VCaP (cell line): ENCODE measurements around the gene MTSS2.

ENCODE experiments used
- H3K27ac ChIP-seq: fragments of 450-650 bp; 2 replicates; pipeline ENCODE4 v1.5.1; 2017
- TF ChIP-seq, protein P1 (sequence below): fragments of 450-650 bp; conservative IDR thresholded peaks from 2 replicates; pipeline ENCODE4 v1.5.1; 2017; ENCODE audit warnings: mild to moderate bottlenecking, moderate library complexity

Gene MTSS2

DNA sequence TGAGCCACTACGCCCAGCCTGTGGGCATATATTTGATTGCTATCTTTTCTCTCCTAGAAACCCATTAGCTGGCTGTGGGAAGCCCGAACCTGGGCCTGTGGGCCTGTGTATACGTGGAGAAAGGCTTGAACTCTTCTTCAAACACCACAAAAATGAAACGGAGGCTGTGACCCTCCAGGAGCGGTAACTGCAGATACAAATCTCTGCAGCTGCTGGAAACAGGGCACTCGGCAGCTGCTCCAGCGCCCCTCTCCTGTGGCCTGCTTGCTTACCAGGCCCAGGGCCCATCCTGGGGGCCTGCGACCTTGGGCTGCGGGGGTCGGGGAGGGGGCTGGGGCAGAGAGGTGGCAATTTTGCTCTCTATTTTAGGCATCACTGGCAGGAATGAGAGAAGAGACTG lies 28.0 kb upstream of the MTSS2 start:
- TF ChIP-seq, protein P1, sequence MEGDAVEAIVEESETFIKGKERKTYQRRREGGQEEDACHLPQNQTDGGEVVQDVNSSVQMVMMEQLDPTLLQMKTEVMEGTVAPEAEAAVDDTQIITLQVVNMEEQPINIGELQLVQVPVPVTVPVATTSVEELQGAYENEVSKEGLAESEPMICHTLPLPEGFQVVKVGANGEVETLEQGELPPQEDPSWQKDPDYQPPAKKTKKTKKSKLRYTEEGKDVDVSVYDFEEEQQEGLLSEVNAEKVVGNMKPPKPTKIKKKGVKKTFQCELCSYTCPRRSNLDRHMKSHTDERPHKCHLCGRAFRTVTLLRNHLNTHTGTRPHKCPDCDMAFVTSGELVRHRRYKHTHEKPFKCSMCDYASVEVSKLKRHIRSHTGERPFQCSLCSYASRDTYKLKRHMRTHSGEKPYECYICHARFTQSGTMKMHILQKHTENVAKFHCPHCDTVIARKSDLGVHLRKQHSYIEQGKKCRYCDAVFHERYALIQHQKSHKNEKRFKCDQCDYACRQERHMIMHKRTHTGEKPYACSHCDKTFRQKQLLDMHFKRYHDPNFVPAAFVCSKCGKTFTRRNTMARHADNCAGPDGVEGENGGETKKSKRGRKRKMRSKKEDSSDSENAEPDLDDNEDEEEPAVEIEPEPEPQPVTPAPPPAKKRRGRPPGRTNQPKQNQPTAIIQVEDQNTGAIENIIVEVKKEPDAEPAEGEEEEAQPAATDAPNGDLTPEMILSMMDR: no peak
- peak overlapping the region; percentile 91 for H3K27ac ChIP-seq

DNA sequence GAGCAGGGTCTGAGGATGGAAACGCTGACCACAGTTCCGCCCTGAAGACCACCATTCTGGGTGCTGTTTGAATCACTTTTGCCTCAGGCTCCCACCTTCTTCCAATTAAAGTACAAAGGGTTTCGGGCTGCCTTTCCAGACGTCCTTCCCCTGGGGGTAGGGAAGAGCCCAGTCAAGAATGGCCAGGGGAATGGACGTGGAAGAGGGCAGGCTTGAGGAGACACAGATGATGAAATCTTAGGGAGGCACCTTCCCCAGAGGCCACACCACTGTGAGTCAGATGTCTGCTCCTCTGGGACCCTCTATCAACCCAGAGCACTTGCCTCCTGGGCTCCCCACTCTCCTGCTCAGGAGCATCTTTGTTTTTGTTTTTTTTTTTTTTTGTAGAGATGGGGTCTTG lies 27.5 kb upstream of the MTSS2 start:
- peak overlapping the region; percentile 91 for H3K27ac ChIP-seq
- TF ChIP-seq, protein P1: no peak

DNA sequence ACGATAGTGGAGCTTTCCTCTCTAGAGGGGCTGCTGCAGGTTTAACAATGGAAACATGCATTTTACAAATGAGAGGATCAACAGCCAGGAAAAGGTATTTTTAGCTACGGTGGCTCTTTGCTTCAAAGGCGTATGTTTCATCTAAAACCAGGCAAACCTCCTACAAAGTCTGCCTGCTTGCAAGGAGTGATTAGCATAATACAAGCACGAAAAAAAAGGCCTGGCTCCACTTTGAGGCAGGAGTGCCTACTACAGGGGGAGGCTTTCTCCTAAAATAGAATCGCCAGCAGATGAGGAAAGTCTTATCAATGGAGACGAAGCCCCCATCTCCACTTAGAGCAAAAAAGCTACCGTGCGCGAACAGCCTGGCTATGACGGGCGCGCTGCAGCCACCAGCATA lies 27.1 kb upstream of the MTSS2 start:
- H3K27ac ChIP-seq: no peak overlapping the region
- TF ChIP-seq, protein P1: no peak

DNA sequence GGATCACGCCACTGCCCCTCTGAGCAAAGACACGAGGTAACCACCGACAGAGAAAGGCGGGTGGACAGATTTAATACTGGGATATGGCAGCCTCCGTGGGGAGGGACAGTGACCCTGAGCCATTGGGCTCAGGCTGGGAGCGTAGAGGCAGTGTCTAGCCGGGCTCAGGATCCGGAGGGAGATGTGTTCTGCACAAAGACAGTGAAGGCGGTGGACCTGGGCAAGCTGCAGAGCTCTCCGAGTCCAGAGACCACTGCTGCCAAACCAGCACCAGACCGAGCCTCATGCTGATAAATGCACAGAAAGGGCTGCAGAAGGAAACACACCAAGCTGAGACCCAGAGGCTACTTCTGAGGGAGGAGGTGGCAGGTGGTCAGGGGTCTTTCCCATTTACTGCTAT lies 26.5 kb upstream of the MTSS2 start:
- no peak overlapping the region for H3K27ac ChIP-seq
- TF ChIP-seq, protein P1: no peak

DNA sequence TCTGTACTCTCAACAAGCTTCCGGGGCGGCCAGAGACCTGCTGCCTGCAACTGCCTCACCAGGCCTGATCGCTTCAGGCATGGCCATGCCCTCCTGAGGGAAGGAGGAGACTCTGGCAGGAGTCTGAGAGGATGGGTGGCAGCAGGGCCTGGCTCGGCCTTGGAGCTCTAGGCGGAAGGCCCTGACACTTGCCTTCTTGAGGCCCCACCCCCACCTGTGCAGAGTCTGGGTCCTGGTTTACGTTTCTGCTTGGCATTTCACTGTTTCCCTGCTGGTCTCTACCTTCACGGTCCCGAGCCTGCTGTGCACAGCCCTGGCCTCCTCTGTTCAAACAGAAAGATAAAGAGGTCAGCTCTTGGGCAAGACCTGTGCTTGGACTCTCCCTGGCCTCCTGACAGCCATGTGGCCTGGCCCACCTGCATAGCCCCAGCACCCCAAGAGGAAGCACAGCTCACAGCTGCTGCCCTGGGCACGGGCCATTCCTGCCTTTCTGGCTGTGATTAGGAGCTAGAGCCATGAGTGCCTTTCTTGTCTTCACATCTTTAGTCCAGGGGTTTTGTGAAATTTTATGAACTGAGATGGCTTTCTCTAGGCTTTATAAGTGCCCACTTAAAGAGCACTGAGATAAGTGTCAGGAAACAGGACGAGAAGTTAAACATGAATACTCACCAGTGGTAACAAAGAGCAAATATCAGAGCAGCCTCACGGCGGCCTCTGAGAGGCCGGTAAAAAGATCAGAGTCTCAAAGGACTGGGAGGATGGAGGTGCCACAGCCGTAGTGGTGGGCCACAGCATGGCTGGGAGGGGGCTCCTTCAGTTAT lies 25.6 kb upstream of the MTSS2 start:
- TF ChIP-seq, protein P1: no peak
- H3K27ac ChIP-seq: no peak overlapping the region

DNA sequence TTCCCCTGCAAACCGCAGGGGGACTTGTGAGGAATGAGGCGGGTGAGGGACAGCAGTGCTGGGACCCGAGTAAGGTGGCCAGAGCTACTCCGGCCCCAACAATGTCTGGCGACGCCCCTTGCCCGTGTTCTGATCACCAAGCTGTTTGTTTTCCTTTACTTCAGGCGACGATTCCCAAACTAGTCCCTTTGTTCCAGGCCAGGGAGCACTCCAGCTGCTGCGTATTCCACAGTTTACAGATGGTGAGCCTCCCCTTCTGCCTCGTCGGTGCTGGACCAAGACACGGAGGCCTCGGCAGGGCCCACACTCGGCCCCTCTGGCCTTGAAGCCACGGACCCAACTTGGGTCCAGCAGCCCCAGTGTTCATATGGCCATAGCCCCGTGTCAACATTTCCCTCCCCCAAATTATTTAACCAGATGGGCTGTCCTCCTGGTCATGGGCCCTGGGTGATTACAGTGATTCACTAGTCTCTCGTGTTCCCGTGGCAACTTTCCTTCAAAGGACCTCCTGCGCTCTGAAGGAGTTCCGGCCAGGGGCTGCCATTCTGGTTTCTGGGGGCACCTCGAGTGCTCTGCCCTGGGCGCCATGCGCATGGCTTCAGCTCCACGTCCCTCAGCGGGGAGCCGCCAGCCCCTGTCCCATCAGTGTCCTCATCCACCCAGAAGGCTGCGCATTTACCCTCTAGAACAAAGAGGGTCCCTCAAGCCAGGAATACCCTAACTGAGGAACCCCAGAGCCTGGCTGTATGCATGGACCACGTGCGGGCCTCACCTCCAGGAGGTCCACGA lies 24.8 kb upstream of the MTSS2 start:
- no peak overlapping the region for H3K27ac ChIP-seq
- TF ChIP-seq, protein P1: no peak

DNA sequence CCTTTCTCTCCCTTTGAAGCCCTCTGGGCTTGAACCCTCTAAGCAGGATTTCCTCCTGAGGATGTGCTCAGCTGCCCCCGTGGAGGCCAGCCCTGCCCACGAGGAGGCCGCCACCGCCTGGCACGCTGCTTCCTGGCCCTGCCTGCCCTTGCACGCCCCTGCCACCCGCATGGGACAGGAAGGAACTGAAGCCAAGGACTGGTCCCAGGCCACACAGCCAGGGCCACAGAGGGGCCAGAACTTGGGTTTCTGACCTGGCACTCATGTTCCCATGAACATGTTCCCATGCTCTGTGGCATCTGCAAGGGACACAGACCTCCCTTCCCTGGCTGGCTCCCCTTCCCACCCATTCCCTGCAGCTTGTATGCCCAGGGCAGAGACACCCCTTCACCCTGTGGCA lies 24.1 kb upstream of the MTSS2 start:
- no peak overlapping the region for H3K27ac ChIP-seq
- TF ChIP-seq, protein P1: no peak
